GM18507 (cell line): ENCODE measurements around the gene KPNA1.

Experiments used
- DNase-seq: peaks from one replicate; pipeline ENCODE4 v3.0.0; 2011; ENCODE audit warnings: low read depth; ENCODE audit not compliant: insufficient read length; ENCODE audit errors: extremely low spot score
- FAIRE-seq: peaks from 2 replicates; lab custom pipeline; 2011; peaks lifted over from hg19 to GRCh38; lab: Jason Lieb, UNC

Gene KPNA1

GRCh38 chr3:122514123-122515019 lies at the start of gene KPNA1:
Gene KPNA1 (minus strand): TSS chr3:122514939. CDS start chr3:122496565, 18,374 bp downstream.
- peak; percentile 94 for DNase-seq
- FAIRE-seq = peak; percentile 93

GRCh38 chr3:122564155-122564912 lies 49.6 kb upstream of the KPNA1 start, which contains the start of the genes DTX3L and PARP9:
Gene DTX3L (plus strand): TSS chr3:122564338. CDS start chr3:122564427, 89 bp downstream.
Gene PARP9 (minus strand): TSS chr3:122564300. CDS start chr3:122559620, 4,680 bp downstream.
- FAIRE-seq = peak; percentile 71

DNA sequence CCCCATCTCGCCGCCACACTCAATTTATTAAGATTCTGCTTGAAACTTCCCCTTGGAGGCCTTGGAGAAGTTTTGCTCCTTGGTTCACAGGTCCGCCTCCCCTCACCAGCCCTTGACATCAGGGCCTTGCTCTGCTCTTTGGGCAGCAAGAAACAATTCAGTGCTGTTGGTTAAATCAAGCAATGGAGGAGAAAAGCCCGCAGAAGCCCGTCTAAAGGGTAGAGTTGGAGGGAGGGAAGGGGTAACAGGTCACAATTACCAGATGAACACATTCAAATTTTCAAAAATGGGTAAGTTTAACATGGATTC lies 48.9 kb upstream of the KPNA1 start:
- no peak for FAIRE-seq
- DNase-seq = no peak

More at GRCh38 chr3:122564155-122564912, 49.6 kb upstream of the KPNA1 start, which contains the start of the genes DTX3L and PARP9:
- DNase-seq = peak; percentile 64

DNA sequence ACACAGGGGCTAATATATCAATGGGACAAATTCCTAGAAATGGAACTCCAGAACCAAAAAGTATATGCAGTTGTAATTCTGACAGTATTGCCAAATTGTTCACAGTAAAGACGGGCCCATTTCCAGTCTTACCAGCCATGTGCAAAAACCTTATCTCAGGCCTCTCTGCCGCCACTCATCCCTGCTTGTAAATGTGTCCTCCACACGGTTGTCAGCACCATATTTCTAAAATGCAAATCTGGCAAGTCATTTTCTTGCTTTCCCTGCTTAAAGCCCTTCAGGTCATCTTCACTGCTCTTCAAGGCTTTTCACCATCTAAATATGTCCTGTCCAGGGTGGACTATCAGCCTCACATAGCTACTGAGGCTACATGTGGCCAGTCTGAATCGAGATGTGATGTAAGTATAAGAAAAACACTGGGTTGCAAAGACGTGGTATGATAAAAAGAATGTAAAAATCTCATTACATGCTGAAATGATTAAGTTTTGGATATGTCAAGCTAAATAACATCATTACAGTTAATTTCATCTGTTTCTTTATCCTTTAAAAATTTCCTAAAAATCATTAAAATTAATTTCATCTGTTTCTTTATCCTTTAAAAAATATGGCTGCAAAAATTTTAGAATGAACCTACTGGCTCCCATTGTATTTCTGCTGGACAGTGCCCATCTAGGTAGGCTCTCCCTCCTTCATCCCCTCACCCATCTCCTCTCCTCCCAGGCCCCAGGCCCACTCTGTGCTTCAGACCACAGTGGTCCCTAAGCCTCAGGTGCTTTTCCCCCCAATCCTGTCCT lies 48.4 kb upstream of the KPNA1 start:
- DNase-seq (no peak), FAIRE-seq (peak; percentile 15)

GRCh38 chr3:122560680-122561079 lies 45.9 kb upstream of the KPNA1 start:
- peak; percentile 38 for DNase-seq
- FAIRE-seq = peak; percentile 92

GRCh38 chr3:122559906-122560305 lies 45.2 kb upstream of the KPNA1 start:
- FAIRE-seq = no peak

DNA sequence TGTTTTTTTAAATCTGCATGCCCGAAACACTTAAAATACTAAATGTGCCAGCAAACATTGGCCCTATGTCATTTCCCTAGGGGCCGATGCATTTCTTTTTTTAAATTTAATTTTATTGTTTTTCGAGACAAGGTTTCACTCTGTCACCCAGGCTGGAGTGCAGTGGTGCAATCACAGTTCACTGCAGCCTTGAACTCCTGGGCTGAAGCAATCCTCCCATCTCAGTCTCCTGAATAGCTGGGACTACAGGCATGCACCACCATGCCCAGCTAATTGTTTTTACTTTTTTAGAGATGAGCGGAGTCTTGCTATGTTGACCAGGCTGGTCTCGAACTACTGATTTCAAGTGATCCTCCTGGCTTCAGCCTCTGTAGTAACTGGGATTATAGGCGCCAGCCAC lies 43.9 kb upstream of the KPNA1 start:
- no peak for DNase-seq
- FAIRE-seq = no peak

More at GRCh38 chr3:122559906-122560305, 45.2 kb upstream of the KPNA1 start:
- no peak for DNase-seq

DNA sequence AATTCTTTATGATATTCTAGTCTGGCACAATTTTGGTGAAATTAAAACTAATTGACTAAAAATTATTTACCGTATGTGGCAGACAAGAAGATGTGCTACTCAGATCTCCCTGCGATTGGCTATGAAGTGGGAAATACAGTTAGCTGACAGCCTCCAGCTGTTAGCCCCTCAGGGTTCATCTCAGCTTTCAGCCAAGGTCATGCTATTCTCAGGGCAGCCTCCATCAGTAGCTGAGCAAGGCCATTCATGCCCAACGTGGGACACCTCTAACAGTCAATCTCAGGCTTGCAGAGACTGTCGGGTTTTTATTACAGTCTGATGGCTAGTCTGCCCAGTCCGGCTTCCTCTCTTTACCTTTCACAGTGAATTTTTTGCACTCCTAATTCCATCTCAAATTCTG lies 42.6 kb upstream of the KPNA1 start:
- FAIRE-seq (no peak), DNase-seq (no peak)

DNA sequence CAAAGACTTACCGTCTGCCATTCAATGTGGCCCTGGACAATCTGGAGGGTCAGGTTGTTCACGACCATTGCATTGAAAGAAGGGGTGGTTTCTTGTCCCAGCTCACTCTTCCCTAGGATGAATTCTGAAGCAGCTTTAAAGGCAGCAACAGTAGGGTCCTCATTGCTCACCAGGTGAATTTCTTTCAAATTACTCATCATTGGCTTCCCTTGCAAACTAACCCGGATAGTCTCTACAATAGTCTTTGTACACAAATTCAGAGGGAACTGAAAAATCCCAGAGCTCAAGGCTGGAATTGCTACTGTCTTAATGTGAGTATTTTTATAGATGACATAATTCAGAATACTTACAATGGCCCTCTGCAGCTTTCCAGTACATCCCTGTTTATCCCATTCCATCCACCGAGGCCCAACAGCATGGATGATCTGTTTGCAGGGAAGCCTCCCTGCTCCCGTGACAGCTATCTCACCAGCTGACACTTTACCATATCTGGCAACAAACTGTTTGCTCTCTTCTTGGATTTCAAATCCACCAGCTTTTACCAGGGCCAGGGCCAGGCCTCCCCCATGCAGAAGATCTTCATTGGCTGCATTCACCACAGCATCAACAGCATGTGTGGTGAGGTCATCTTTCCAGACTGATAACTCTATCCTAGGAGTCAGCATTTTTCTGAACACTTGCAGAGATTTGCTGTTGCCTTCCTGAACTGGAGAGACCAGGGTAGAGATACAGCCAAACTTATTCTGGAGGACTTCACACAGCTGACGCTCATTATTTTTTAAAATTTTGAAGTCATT lies 40.7 kb upstream of the KPNA1 start:
- DNase-seq = no peak
- no peak for FAIRE-seq

- no peak for FAIRE-seq
- DNase-seq = no peak
These were observed 38.4 kb upstream of the KPNA1 start for GRCh38 chr3:122553171-122553570.

DNA sequence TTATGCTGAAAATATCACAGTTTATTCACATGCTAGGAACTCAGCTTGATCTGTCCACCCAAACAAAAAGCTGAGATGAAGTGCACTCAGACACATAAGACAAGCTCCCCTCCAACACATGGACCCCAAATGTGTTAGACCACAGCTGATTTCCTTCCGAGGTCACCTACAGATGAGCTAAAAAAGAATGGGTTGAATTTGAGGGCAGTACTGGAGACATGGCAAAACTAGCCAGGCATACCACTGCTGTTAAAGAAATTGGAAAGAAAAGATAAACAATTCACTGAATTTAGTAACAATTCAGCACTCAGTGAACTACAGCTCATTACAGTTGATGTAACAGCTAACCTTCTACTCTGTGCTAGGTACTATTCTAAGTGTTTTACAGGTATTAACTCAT lies 33.9 kb upstream of the KPNA1 start:
- no peak for DNase-seq
- no peak for FAIRE-seq

GRCh38 chr3:122548076-122548475 lies 33.3 kb upstream of the KPNA1 start:
- FAIRE-seq = no peak
- DNase-seq = no peak

GRCh38 chr3:122546151-122546550 lies 31.4 kb upstream of the KPNA1 start:
- FAIRE-seq (no peak), DNase-seq (no peak)

- no peak for FAIRE-seq
- DNase-seq = no peak
These were observed 24.3 kb upstream of the KPNA1 start for GRCh38 chr3:122538956-122539490.

DNA sequence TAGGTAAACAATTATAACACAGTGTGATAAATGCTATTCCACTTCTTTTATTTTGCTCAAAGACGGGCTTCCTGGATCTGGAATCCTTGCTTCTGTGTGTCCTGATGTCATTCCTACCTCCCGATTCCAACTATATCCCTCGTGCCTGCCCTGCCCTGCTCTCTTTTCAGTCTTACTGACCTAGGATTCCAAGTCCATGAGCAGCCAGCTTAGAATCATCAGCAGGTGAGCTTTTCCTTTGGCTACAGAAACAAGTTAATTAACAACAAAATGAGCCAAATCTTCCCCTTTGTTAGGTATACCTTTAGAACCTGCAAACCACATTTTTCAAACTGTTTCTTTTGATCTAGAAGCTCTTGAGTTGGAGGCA lies 21.9 kb upstream of the KPNA1 start:
- DNase-seq = no peak
- no peak for FAIRE-seq

DNA sequence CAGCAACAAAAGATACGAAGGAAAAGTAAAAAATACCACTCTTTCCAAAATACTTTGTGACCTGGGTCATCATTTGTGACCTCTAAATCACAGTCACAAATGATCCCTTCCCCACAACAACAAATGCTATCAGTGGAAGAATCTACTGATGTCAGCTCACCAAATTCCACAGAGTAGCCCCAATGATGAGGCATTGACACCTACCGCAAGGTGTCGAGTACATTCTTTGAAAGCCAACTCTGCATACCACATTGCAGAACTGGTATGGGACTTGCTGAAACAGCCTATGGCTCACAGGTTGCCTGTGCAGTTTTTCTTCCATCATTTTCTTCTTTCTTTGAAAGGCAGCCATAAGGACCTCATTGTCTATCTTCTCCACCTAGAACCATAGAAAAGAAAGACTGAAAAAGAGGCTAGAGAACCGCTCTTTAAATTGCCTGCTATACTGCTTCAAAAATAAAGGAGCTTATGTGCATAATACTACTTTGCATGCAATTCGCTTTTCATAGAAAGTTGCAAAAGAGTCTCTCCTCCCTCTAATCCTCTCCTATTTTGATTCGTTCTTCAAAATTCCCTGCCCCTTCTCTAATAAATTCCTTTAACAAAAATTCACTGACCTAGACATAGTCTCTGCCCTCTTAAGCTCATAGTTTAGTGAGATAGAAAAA lies 21.4 kb upstream of the KPNA1 start:
- DNase-seq = no peak
- FAIRE-seq = no peak

GRCh38 chr3:122533931-122534334 lies 19.2 kb upstream of the KPNA1 start:
- FAIRE-seq = peak; percentile 95
- peak; percentile 58 for DNase-seq

DNA sequence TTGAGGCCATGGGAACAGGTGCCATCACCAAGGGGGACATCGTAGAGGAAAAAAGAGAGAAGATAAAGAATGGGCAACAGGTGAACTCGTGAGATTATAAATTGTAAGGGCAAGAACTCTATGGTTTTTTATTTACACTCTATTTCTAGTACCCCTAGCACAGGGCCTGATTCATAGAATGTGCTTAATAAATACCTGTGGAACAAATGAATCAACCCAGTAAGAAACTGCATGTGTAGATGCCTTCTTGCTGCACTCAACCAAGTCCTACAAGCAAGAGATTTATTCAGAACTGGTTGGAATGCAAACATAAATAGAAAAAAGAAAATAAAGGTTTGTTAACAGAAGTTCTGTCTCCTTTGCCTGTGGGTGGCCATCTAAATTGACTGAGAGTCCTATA lies 18.7 kb upstream of the KPNA1 start:
- DNase-seq = no peak
- no peak for FAIRE-seq
